HG03342 (cell line): Measurements from ENCODE around the gene PLD2.
"Not testable (repeated sequence)": the region's sequence is repeated elsewhere in the genome, so short reads cannot be mapped to it uniquely, and the experiment has no call there.

Source experiments
- ATAC-seq: cut with Tn5 transposase; IDR thresholded peaks from one replicate; pipeline ENCODE4 v1.9.1; 2021; ENCODE audit warnings: mild to moderate bottlenecking, moderate library complexity; ENCODE audit not compliant: unreplicated experiment

Gene PLD2

DNA sequence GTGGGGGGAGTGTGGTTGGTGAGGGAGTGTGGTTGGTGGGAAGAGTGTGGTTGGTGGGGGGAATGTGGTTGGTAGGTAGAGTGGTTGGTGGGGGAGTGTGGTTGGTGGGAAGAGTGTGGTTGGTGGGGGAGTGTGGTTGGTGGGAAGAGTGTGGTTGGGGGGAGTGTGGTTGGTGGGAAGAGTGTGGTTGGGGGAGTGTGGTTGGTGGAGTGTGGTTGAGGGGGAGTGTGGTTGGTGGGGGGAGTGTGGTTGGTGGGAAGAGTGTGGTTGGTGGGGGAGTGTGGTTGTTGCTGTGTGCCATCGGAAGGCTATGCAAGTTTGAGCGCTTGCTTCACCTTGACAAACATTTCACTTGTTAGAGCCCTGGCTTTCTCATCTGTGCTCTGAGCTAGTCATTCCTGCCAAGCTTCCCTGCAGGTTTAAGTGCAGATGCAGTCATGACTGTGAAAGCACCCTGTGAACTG lies 46.3 kb downstream of the PLD2 start:
- no peak for ATAC-seq

DNA sequence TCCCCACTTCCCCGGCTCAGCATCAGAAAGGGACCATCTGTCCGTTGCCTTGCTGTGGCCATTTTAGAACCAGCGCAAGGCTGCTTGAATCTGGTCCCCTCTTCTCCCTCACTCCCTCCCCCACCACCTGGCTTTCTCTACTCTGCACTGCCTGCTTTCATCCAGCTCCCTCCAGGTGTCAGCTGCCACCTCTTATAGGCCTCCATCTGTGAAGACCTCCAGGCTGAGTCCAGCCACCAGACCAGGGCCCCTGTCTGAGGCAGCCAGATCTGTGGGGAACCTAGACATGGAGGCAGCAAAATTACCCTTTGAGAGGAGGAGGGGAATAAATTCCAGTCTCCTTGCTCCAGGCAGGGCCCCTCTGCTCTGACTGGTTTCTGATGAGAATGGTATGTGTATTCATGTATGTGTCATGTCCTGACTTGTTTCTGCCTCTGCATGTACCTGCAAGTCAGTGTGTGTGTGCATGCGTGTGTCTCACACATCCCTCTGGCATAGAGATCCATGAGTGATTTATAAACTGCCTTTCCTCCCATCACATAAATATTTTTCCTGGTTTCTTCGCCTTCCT lies 47.2 kb downstream of the PLD2 start:
- no peak for ATAC-seq

DNA sequence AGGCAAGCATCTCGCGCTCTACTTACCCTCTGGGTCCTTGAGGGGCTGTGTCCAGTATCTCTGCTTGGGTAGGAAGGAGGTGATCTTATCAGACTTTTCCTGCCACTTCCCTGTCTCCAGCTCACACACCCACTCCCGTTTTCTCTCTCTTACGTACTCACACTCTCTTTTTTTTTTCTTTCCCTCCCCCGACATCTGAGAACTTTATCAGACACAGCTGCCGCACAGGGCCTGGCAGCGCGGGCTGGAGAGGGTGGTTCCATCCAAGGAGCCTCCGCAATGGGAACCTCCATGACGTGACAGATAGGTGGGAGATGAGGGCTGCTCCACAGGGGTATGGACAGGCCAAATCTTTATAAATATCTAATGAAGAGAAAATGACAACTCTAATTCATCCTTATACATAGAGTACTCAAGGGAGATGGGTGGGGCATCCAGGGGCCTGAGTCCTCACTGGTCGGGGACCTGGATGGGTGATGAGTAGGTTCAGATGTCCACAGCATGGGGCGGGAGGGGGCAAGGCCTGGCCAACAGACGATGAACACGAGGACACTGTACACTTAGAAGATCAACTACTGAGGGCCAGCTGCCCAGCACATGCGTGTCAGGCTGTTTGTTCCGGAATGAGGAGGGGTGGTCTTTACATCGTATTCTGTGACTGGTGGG lies 49.5 kb downstream of the PLD2 start:
- no peak for ATAC-seq

DNA sequence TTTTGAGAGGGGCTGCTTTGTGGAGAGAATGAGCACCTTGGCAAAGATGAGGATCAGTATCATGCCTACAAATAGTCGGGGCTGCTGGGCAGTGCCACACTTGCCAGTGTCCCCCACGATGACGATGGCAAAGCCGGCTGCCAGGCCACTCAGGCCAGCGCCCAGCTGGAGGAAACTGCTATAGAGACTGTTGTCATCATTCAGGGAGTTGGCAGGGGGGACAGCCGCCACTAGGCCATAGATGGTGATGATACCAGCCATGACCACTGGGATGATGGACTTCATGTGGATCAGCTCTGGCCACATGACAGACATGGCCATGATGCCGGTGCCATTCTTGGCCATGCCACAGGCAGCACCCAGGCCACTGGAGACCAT lies 50.0 kb downstream of the PLD2 start:
- ATAC-seq = no peak

- not testable (repeated sequence) for ATAC-seq
Observed at GRCh38 chr17:4857347-4857746, 50.4 kb downstream of the PLD2 start.

DNA sequence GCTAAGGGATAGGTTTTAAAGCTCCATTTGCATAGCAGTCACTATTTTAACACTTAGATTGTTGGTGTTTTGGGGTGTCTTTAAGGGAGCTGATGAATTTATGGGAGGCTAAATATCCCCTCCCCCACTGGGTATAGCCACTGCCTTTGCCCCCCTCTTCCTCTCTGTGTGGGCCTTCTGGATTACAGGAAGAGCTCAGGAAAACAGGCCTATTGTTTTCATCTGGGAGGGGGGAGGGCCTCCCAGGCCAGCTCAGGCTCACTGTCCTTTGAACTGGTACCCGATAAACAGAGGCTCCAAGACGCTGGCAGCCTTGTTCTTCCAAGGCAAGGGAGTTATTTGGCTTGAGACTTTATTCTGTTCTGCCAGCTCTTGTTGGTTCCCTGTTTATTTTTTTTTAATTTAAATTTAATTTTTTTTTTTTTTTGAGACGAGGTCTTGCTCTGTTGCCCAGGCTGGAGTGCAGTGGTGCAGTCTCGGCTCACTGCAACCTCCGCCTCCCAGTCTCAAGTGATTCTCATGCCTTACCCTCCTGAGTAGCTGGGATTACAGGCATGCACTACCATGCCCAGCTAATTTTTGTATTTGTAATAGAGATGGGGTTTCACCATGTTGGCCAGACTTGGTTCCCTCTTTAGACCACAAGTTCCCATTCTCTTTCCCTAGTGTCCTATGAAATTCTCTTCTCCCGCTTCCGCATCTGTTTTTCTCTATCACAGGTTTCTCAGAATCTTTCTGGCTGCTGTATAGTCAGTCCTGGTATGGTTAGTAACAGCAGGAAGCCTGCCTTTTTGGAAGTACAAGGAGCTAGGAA lies 51.3 kb downstream of the PLD2 start:
- no peak for ATAC-seq

DNA sequence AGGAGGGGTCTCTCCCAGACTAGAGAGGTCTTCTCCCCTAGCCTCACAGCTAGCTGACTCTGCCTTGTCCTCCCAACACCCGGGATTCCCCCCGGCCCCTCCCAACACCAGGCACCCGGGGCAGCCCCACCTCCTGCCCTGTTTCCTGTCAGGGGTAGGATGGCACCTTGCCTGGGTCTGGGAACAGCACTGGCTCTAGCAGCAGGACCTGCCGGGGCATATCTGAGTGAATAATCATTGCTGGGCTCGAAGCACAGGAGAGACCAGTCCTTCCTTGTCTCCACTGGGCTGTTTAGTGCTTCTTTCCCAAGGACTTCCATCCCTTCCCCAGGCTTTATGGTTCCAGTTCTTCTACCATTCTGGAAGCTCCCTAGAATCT lies 51.9 kb downstream of the PLD2 start:
- no peak for ATAC-seq

DNA sequence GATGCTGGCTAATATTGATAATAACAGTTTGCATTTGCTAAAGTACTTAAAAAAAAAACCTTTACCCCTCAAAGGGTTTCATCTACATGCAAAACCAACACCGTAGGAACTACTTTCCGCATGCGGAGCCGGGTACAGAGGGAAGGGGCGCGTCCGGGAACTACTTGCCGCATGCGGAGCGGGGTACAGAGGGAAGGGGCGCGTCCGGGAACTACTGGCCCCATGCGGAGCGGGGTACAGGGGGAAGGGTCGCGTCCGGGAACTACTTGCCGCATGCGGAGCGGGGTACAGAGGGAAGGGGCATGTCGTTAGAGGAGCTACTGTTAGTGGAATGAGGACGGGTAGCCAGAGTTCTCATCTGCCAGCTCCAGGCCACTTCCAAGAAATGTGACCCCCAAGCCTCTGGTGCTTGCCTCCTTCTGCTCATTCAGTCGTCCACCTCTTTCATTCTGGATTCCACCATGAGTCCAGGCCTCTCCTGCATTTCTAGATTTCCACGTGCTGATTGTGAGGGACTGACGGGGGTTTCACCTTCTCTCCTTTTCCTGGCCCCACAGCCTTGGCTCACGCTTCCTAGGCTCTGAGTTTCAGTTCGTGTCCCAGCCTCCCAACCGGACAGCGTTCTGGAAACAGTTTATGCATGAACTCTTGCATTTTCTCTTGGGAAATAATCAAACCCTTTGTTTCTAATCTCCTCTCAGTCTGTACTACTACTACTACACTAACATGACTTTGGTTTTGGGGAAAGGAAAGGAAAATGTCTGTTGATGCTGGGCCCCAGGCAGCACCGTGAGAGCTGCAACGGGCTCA lies 53.1 kb downstream of the PLD2 start:
- ATAC-seq = no peak

DNA sequence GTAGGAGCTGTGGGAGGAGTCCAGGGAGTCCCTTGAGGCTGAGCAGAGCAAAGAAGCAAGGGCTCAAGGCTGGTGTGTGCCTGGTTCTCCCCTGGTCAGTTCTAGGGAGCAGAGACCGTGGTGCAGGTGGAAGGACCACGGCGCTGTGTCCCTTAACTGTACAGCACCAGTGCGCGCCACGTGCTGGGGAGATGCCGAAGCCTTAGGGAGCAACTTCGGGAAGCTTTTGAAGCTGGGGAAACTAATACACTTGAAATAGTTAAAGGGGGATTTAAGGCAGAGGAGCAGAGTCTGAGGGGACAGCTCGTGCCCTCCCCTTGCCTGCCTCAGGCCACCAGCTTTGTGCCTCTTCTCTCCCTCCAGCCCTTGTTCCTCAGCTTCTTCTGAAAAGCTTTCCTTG lies 53.7 kb downstream of the PLD2 start:
- no peak for ATAC-seq

DNA sequence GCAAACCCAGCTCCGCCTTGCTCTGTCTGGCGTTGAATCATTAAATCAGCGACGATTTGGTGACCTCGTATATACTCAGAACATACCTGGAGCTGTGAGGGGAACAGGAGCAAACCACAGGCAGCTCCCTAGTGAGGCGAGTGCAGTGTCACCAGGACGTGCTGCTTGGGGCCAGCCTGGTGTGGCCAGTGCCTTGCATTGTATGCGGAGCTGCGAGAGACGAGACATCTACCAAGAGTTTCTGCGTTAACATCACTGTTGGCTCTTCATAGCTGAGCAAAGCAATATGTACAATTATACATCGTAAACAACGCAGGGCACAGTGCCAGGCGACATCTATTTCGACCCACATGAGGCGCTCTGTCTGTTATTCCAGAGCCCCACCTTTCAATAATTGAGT lies 54.1 kb downstream of the PLD2 start:
- no peak for ATAC-seq

DNA sequence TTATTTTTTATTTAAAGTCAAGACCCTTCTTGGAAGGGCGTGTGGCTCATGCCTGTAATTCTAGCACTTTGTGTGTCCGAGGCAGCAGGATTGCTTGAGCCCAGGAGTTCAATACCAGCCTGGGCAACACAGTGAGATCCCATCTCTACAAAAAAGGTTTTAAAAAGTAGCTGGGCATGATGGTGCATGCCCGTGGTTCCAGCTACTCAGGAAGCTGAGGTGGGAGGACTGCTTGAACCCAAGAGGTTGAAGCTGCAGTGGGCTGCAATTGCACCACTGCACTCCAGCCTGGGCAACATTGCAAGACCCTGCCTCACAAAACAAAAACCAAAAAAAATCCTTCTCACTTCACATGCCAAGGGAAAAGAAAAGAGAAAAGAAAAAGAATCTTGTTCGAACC lies 55.8 kb downstream of the PLD2 start:
- ATAC-seq = no peak

- no peak for ATAC-seq
Observed at GRCh38 chr17:4863321-4863720, 56.4 kb downstream of the PLD2 start.

GRCh38 chr17:4867535-4867934 lies 60.6 kb downstream of the PLD2 start:
- ATAC-seq = not testable (repeated sequence)

DNA sequence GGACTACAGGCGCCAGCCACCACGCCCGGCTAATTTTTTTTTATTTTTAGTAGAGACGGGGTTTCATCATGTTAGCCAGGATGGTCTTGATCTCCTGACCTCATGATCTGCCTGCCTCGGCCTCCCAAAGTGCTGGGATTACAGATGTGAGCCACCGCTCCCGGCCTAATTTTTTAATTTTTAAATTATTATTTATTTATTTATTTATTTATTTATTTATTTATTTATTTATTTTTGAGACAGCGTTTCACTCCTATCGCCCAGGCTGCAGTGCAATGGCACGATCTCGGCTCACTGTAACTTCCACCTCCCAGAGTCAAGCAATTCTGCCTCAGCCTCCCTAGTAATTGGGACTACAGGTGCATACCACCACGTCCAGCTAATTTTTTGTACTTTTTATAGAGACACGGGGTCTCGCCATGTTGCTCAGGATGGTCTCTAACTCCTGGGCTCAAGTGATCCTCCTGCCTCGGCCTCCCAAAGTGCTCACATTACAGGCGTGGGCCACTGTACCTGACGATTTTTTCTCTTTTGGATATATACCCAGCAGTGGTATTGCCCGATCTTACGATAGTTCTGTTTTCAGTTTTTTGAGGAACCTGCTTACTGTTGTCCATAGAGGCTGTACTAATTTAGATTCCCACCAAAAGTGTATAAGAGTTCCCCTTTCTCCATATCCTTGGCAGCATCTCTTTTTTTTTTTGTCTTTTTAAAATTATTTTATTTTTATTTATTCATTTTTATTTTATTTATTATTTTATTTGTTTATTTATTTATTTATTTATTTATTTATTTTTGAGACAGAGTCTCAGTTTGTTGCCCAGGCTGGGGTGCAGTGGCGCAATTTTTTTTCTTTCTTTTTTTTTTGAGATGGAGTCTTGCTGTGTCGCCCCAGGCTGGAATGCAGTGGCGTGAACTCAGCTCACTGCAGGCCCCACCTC lies 62.4 kb downstream of the PLD2 start:
- ATAC-seq = not testable (repeated sequence)

DNA sequence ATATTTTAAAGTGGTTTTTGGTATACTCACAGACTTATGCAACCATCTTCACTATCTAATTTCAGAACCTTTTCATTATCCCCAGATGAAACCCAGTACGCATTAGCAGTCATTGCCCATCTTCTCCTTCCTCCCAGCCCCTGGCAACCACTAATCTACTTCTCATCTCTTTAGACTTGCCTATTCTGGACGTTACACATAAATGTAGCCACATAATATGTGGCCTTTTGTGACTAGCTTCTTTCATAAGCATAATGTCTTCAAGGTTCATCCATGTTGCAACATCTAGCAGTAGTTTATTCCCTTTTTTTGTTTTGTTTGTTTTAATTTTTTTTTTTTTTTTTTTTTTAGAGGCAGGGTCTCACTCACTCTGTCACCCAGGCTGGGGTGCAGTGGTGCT lies 63.9 kb downstream of the PLD2 start:
- ATAC-seq = no peak

DNA sequence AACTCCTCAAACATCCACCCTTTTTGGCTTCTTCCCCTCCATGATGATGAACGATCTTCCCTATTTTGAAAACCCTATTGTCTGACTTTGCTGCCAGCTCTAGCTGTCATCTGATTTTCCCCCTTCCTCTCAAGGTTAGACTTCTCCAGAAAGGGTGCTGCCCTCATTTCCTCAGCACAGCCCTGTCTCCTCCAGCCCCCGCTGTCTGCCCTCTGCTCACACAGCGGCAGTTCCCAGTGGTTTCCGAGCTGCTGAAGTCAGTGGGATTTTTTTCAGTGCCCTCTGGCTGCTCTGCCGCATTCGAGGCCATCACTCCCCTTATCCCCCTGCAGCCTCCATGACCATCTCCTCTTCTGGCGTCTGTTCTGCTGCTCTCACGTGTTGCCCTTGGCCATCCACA lies 65.8 kb downstream of the PLD2 start:
- ATAC-seq = no peak
